Endothelial cell (in vitro differentiated cells): ENCODE results near the gene SLC44A2. TPM values are rescaled to one million over a fixed set of nuclear protein-coding genes. Genes with fewer than 3 reads are reported as not detected.

Experiments used
- DNase-seq: peaks from one replicate; pipeline ENCODE4 v3.0.0; 2021; ENCODE audit warnings: low spot score
- H3K27ac Mint-ChIP-seq: one replicate; pipeline ENCODE4 v1.8.0; 2021; ENCODE audit warnings: mixed read lengths, inconsistent platforms; ENCODE audit not compliant: unreplicated experiment
- H3K27me3 Mint-ChIP-seq: one replicate; pipeline ENCODE4 v1.8.0; 2021; ENCODE audit warnings: mild to moderate bottlenecking, moderate library complexity, mixed read lengths, inconsistent platforms; ENCODE audit not compliant: unreplicated experiment
- H3K36me3 Mint-ChIP-seq: one replicate; pipeline ENCODE4 v1.8.0; 2021; ENCODE audit warnings: mild to moderate bottlenecking, low read depth, mixed read lengths, inconsistent platforms; ENCODE audit not compliant: unreplicated experiment
- H3K4me1 Mint-ChIP-seq: one replicate; pipeline ENCODE4 v1.8.0; 2021; ENCODE audit warnings: mild to moderate bottlenecking, mixed read lengths, inconsistent platforms; ENCODE audit not compliant: unreplicated experiment
- H3K4me3 Mint-ChIP-seq: one replicate; pipeline ENCODE4 v1.8.0; 2021; ENCODE audit warnings: mild to moderate bottlenecking, mixed read lengths, inconsistent platforms; ENCODE audit not compliant: unreplicated experiment
- H3K9me3 Mint-ChIP-seq: one replicate; pipeline ENCODE4 v1.8.0; 2021; ENCODE audit warnings: mixed read lengths, inconsistent platforms; ENCODE audit not compliant: unreplicated experiment
- CTCF ChIP-seq: fragments of 200-600 bp; sonication (generic); IDR thresholded peaks from one replicate; pipeline ENCODE4 v1.5.0; 2021; ENCODE audit warnings: antibody characterized with exemption; ENCODE audit not compliant: unreplicated experiment
- long read RNA-seq: library from polyadenylated mRNA; unstranded; transcript quantifications from one replicate; pipeline ENCODE4 v2.0.0, GENCODE V29; 2020; ENCODE audit not compliant: unreplicated experiment
- total RNA-seq: library from RNA; stranded (reverse); fragmentation: NEBNext Ultra II Directional; extraction: Animal tissue kit (Norgen Biotek cat#: 25700); gene quantifications from one replicate; pipeline ENCODE4 v1.2.1, GENCODE V29; 2021; ENCODE audit not compliant: unreplicated experiment

The SLC44A2 gene
- 272 TPM for total RNA-seq
- long read RNA-seq, transcript SLC44A2-202 (22 exons, 3,301 nt): major isoform, 82 of 119 reads
- long read RNA-seq, partial matches to known transcripts: 10 of 119 reads
- long read RNA-seq, other reads (novel, unspliced or antisense): 25 of 119 reads

GRCh38 chr19:10625003-10625761 lies at the start of gene SLC44A2:
Gene SLC44A2, plus strand, starts transcription at chr19:10625553. Its CDS starts 81 bp downstream, at chr19:10625634.
- H3K4me1 Mint-ChIP-seq: peaks cover 11% of the 10 kb centered on the region
- TF ChIP-seq CTCF: no peak
- H3K4me3 Mint-ChIP-seq: peak within 1 kb of the TSS; percentile 62
- DNase-seq: peak; percentile 39
- peaks cover 18% of the 10 kb centered on the region for H3K36me3 Mint-ChIP-seq
- no peak within 1 kb of the TSS for H3K27ac Mint-ChIP-seq
- H3K9me3 Mint-ChIP-seq: no peaks in the 10 kb centered on the region
- peaks cover 6% of the 10 kb centered on the region for H3K27me3 Mint-ChIP-seq

- H3K27me3 Mint-ChIP-seq: no peaks in the 10 kb centered on the region
- no peaks in the 10 kb centered on the region for H3K9me3 Mint-ChIP-seq
- no peak overlapping the region for H3K4me3 Mint-ChIP-seq
- H3K36me3 Mint-ChIP-seq: no peaks in the 10 kb centered on the region
- no peak overlapping the region for H3K27ac Mint-ChIP-seq
- no peak for DNase-seq
- H3K4me1 Mint-ChIP-seq: no peaks in the 10 kb centered on the region
- no peak for TF ChIP-seq CTCF
Observed at GRCh38 chr19:10577951-10578350, 47.4 kb upstream of the SLC44A2 start.

- Mint-ChIP-seq H3K9me3 (no peaks in the 10 kb centered on the region), H3K36me3 (no peaks in the 10 kb centered on the region), H3K4me1 (no peaks in the 10 kb centered on the region), H3K27me3 (no peaks in the 10 kb centered on the region), H3K4me3 (no peak overlapping the region), H3K27ac (no peak overlapping the region)
- TF ChIP-seq CTCF: peak; percentile 89
- peak; percentile 87 for DNase-seq
Observed at GRCh38 chr19:10580979-10581631, 44.2 kb upstream of the SLC44A2 start.

- Mint-ChIP-seq H3K27ac (no peak overlapping the region), H3K4me1 (peaks cover 6% of the 10 kb centered on the region), H3K9me3 (no peaks in the 10 kb centered on the region), H3K4me3 (no peak overlapping the region), H3K36me3 (no peaks in the 10 kb centered on the region), H3K27me3 (no peaks in the 10 kb centered on the region)
- no peak for DNase-seq
- no peak for TF ChIP-seq CTCF
Observed at GRCh38 chr19:10582091-10582490, 43.3 kb upstream of the SLC44A2 start.
